Fibroblast of lung (primary cell): Measurements from ENCODE around the gene RNU4-1. TPM values are rescaled to one million over a fixed set of nuclear protein-coding genes. Genes with fewer than 3 reads are reported as not detected.

Experiments used
- DNase-seq, 2 donors: peaks; one replicate each; pipeline versions ENCODE4 v3.0.0 to v3.0.0-alpha.2; 2010; ENCODE audit warnings: low read depth in 2 of 2
- H2AFZ ChIP-seq: 2 replicates; pipeline ENCODE4 v1.5.1; 2012; ENCODE audit warnings: low read length, control low read depth, inconsistent platforms
- H3K27ac ChIP-seq: 2 replicates; pipeline ENCODE4 v1.5.1; 2011; ENCODE audit warnings: low read length, control low read depth; ENCODE audit not compliant: insufficient read depth
- H3K27me3 ChIP-seq: 2 replicates; pipeline ENCODE4 v1.5.1; 2011; ENCODE audit warnings: mild to moderate bottlenecking, low read length; ENCODE audit not compliant: control insufficient read depth, insufficient read depth
- H3K36me3 ChIP-seq: 2 replicates; pipeline ENCODE4 v1.5.1; 2011; ENCODE audit warnings: low read length; ENCODE audit not compliant: control insufficient read depth, insufficient read depth
- H3K4me1 ChIP-seq: 2 replicates; pipeline ENCODE4 v1.5.1; 2011; ENCODE audit warnings: low read length; ENCODE audit not compliant: control insufficient read depth, insufficient read depth; ENCODE audit errors: extremely low read depth
- H3K4me2 ChIP-seq: 2 replicates; pipeline ENCODE4 v1.5.1; 2011; ENCODE audit warnings: low read length, control low read depth; ENCODE audit not compliant: insufficient read depth; ENCODE audit errors: extremely low read depth
- H3K4me3 ChIP-seq, 4 experiments: fragments of 200-600 bp in 1 of 4; sonication (generic) in 1 of 4; replicated peaks in 1 of 4; 2 replicates each; pipeline ENCODE4 v1.5.1; 2011 to 2016; ENCODE audit warnings: low read length in 4 of 4, low read depth in 3 of 4, mild to moderate bottlenecking in 3 of 4, control low read depth in 2 of 4, inconsistent platforms in 1 of 4, mixed read lengths in 1 of 4; ENCODE audit not compliant: insufficient read depth in 1 of 4; ENCODE audit errors: control extremely low read depth in 1 of 4
- H3K79me2 ChIP-seq: 2 replicates; pipeline ENCODE4 v1.5.1; 2012; ENCODE audit warnings: mild to moderate bottlenecking, low read length, inconsistent platforms; ENCODE audit not compliant: control insufficient read depth, insufficient read depth
- H3K9ac ChIP-seq: 2 replicates; pipeline ENCODE4 v1.5.1; 2011; ENCODE audit warnings: mild to moderate bottlenecking, low read length, control low read depth; ENCODE audit not compliant: insufficient read depth
- H3K9me3 ChIP-seq: 2 replicates; pipeline ENCODE4 v1.5.1; 2012; ENCODE audit warnings: low read depth, low read length; ENCODE audit not compliant: control insufficient read depth, insufficient read depth
- H4K20me1 ChIP-seq: 2 replicates; pipeline ENCODE4 v1.5.1; 2011; ENCODE audit warnings: low read length; ENCODE audit not compliant: control insufficient read depth, insufficient read depth; ENCODE audit errors: extremely low read depth
- EZH2 ChIP-seq: IDR thresholded peaks from 2 replicates; pipeline ENCODE4 v1.5.1; 2012; ENCODE audit warnings: low read length, control low read depth, mild to moderate bottlenecking; ENCODE audit errors: missing control alignments
- polyA minus RNA-seq: library from RNA; depleted of rRNA, polyadenylated mRNA; stranded (reverse); fragments of >200 nt; gene quantifications from 2 replicates; pipeline ENCODE4 v1.2.3, GENCODE V29; 2011; ENCODE audit warnings: low replicate concordance
- polyA plus RNA-seq, 2 donors: library from polyadenylated mRNA; depleted of rRNA in 1 of 2; stranded (reverse) in 1 of 2; unstranded in 1 of 2; fragments of >200 nt; gene quantifications; 2 replicates each; pipeline ENCODE4 v1.2.1, GENCODE V29; 2011 to 2012; ENCODE audit warnings: missing spikeins in 1 of 2
- total RNA-seq: library from RNA; depleted of rRNA; stranded (reverse); fragments of >200 nt; gene quantifications from 2 replicates; pipeline ENCODE4 v1.2.1, GENCODE V29; 2014
- TF ChIP-seq, protein P1 (sequence below), 2 donors: IDR thresholded peaks in 1 of 2; conservative IDR thresholded peaks in 1 of 2; 1 replicate in 1 of 2; 2 replicates in 1 of 2; pipeline ENCODE4 v1.5.1; 2011 to 2012; ENCODE audit warnings: low read length in 2 of 2, control low read depth in 1 of 2, inconsistent platforms in 1 of 2, low read depth in 1 of 2, mild to moderate bottlenecking in 1 of 2

The RNU4-1 gene
- under 0.01 TPM in 2 replicates for total RNA-seq
- not detected in 2 replicates for polyA plus RNA-seq
- 194 and 235 TPM in 2 replicates for polyA plus RNA-seq (2012)
- under 0.01 TPM in 2 replicates for polyA minus RNA-seq

DNA sequence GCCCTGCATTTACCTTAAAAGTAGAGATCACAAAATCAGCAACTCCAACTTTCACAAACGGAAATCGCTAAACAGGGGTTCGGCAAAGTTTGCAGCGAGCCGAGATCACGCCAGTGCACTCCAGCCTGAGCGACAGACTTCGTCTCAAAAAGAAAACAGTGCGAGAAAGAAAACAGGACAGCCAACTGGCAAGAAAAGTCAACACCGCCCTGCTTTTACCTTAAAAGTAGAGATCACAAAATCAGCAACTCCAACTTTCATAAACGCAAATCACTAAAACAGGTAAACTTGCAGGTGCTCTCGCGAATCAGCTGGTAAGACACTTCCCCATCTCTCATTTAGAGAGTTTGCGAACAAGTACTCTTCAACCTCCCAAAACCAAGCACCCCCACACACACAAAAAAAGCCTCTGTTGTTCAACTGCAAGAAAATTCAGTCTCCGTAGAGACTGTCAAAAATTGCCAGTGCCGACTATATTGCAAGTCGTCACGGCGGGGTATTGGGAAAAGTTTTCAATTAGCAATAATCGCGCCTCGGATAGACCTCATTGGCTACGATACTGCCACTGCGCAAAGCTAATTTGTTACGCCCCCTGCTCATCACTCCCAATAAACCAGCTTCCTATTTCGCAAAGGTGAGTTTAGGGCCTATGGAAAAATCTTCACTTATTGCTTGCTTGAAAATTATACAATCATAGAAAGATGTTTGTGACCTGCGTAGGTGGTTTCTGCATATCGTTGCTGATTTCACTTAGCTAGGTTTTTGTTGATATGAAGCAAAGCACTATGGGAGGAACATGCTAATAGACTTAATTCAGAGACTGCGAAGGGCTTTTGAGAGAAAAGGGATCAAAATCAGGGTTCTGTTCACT, at the start of gene RNU4-1:
TSS of gene RNU4-1 (minus strand) at position 577 of the 871 bp plus-strand sequence.
- Histone ChIP-seq H2AFZ (peak within 1 kb of the TSS; percentile 71), H3K4me2 (peak within 1 kb of the TSS; percentile 74), H3K36me3 (no peaks in the 10 kb centered on the region), H3K9me3 (no peaks in the 10 kb centered on the region), H3K9ac (peak within 1 kb of the TSS; percentile 98), H3K79me2 (no peaks in the 10 kb centered on the region), H4K20me1 (no peaks in the 10 kb centered on the region), H3K27me3 (no peaks in the 10 kb centered on the region), H3K4me1 (peaks cover 4% of the 10 kb centered on the region), H3K27ac (peak within 1 kb of the TSS; percentile 100), H3K4me3 (peak within 1 kb of the TSS; percentile 11 to 82 (median 38))
- no peak for TF ChIP-seq EZH2
- TF ChIP-seq, protein P1, sequence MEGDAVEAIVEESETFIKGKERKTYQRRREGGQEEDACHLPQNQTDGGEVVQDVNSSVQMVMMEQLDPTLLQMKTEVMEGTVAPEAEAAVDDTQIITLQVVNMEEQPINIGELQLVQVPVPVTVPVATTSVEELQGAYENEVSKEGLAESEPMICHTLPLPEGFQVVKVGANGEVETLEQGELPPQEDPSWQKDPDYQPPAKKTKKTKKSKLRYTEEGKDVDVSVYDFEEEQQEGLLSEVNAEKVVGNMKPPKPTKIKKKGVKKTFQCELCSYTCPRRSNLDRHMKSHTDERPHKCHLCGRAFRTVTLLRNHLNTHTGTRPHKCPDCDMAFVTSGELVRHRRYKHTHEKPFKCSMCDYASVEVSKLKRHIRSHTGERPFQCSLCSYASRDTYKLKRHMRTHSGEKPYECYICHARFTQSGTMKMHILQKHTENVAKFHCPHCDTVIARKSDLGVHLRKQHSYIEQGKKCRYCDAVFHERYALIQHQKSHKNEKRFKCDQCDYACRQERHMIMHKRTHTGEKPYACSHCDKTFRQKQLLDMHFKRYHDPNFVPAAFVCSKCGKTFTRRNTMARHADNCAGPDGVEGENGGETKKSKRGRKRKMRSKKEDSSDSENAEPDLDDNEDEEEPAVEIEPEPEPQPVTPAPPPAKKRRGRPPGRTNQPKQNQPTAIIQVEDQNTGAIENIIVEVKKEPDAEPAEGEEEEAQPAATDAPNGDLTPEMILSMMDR (conservative IDR thresholded peaks at IDR 0.05 in 1 of 2, IDR thresholded peaks at IDR 0.05 in 1 of 2; ENCODE audit: low read depth in 1 of 2, low read length in 2 of 2), result no peak
- peak; percentile 94 to 96 for DNase-seq

DNA sequence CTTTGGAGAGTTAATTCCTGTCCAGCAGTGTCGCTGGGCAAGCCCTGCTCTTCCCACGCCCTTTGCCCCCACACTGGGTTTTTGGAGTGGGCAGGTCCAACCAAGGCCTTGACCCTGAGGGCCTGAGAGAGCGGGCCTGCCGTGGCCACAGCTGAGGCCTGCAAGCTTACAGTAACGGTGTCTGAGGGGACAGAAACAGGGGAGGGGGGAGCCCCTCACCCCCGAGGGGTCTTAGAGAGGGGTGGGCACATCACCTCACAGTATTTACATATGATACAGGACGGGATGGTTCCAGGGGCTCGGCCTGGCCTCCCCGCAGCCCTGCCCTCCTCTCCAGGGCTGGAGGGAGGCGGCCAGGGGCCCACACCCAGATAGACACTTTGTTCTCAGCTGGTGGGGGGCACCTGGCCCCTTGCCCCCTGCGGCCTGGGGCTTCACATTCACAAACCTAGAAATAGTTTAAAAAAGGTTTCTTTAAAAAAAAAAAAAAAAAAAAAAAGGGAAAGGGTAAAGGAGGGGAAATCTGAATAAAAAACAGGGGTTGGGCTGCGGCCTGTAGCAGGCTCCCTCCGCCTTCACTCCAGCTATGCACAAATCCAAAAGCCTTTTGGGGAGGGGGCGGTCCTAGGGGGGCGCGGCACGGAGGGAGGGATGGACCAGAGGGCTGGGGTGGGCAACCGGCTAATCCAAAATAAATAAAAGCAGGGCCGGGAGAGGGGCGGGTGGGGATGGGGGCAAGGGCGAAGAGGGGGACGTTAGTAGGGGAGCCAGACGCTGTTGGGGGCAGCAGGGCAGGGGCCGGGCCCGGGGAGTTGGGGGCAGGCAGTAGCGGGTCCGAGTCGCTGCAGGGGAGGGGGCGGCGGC, 49.4 kb upstream of the RNU4-1 start:
- Histone ChIP-seq H3K79me2 (no peaks in the 10 kb centered on the region), H3K4me1 (no peaks in the 10 kb centered on the region), H3K9me3 (no peaks in the 10 kb centered on the region), H3K27me3 (peaks cover 2% of the 10 kb centered on the region), H3K4me3 (no peak overlapping the region), H3K27ac (no peak overlapping the region), H3K36me3 (no peaks in the 10 kb centered on the region), H2AFZ (no peak overlapping the region), H3K4me2 (no peak overlapping the region), H4K20me1 (no peaks in the 10 kb centered on the region), H3K9ac (no peak overlapping the region)
- TF ChIP-seq, protein P1 (conservative IDR thresholded peaks at IDR 0.05 in 1 of 2, IDR thresholded peaks at IDR 0.05 in 1 of 2; ENCODE audit: low read depth in 1 of 2, low read length in 2 of 2), result no peak
- TF ChIP-seq EZH2, result no peak
- DNase-seq, result no peak

DNA sequence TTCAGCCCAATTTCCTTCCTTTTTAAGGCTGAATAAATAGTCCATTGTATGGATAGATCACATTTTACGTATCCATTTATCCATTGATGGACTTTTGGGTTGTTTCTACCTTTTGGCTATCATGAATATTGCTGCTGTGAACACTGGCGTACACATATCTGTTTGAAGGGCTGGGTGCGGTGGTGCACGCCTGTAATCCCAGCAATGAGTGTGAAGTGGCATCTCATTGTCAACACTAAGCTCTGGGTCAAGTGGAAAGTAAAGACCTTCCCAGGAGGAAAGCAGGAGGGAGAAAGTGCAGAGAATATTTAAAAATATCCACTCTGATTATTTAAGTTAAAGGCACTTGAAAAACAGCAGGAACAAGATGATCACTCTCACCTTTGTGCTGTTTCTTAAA, 46.2 kb upstream of the RNU4-1 start:
- H3K4me1 ChIP-seq, result no peaks in the 10 kb centered on the region
- H3K27me3 ChIP-seq, result peaks cover 2% of the 10 kb centered on the region
- H3K27ac ChIP-seq, result no peak overlapping the region
- H3K4me2 ChIP-seq, result no peak overlapping the region
- H3K9me3 ChIP-seq, result no peaks in the 10 kb centered on the region
- no peak overlapping the region for H2AFZ ChIP-seq
- no peak overlapping the region for H3K4me3 ChIP-seq
- H4K20me1 ChIP-seq, result no peaks in the 10 kb centered on the region
- DNase-seq, result no peak
- H3K36me3 ChIP-seq, result no peaks in the 10 kb centered on the region
- H3K79me2 ChIP-seq, result no peaks in the 10 kb centered on the region
- TF ChIP-seq, protein P1 (conservative IDR thresholded peaks at IDR 0.05 in 1 of 2, IDR thresholded peaks at IDR 0.05 in 1 of 2; ENCODE audit: low read depth in 1 of 2, low read length in 2 of 2), result no peak
- no peak for TF ChIP-seq EZH2
- H3K9ac ChIP-seq, result no peak overlapping the region
